ENCODE measurements around the gene KNDC1.

The KNDC1 gene

GRCh38 chr10:133113146-133113830, 46.7 kb upstream of the KNDC1 start:
- Histone ChIP-seq H2AK5ac (ENCODE audit: low read length, severe bottlenecking) (no peak overlapping the region), H3K4me1 (ENCODE audit: control insufficient read depth, insufficient read depth, low read depth, low read length) (no peaks in the 10 kb centered on the region), H3K4me2 (ENCODE audit: low read length, poor library complexity, severe bottlenecking) (no peak overlapping the region), H3K9ac (ENCODE audit: low read length) (no peak overlapping the region), H3K27ac (ENCODE audit: low read length, poor library complexity, severe bottlenecking) (no peak overlapping the region), H3K36me3 (ENCODE audit: control insufficient read depth in 1 of 2, insufficient read depth in 2 of 2, low read depth in 1 of 2, low read length in 2 of 2) (no peaks in the 10 kb centered on the region), H3K9me3 (ENCODE audit: control insufficient read depth, low read length) (peaks cover 7% of the 10 kb centered on the region), H3K27me3 (ENCODE audit: control insufficient read depth in 1 of 2, insufficient read depth in 1 of 2, low read length in 2 of 2) (peaks cover 0 to 12% of the 10 kb centered on the region in 2 experiments), H3K4me3 (ENCODE audit: insufficient read depth in 1 of 2, low read depth in 1 of 2, low read length in 2 of 2) (no peak overlapping the region), H3K14ac (ENCODE audit: low read length in 2 of 2) (no peak overlapping the region), H2BK5ac (ENCODE audit: low read depth, low read length, poor library complexity, severe bottlenecking) (no peak overlapping the region), H3K79me1 (replicated peaks; ENCODE audit: low read length, poor library complexity, severe bottlenecking) (no peaks in the 10 kb centered on the region), H3K23ac (ENCODE audit: low read length in 2 of 2) (no peak overlapping the region), H2BK15ac (ENCODE audit: low read depth, poor library complexity, severe bottlenecking) (no peak overlapping the region), H4K91ac (ENCODE audit: low read length) (no peak overlapping the region), H2BK12ac (ENCODE audit: low read length in 2 of 2) (no peak overlapping the region), H3K4ac (ENCODE audit: low read depth in 1 of 2, low read length in 2 of 2) (no peak overlapping the region), H2AFZ (ENCODE audit: low read depth, low read length) (no peak overlapping the region), H2BK120ac (ENCODE audit: low read depth, low read length) (no peak overlapping the region), H4K8ac (ENCODE audit: low read length) (no peak overlapping the region), H3K18ac (ENCODE audit: low read depth in 1 of 2, low read length in 2 of 2) (no peak overlapping the region)
- no peak for DNase-seq
- WGBS = 90% methylated on average over 31 of the region's 31 CpGs

GRCh38 chr10:133113847-133114246, 46.2 kb upstream of the KNDC1 start:
- Histone ChIP-seq H4K91ac (ENCODE audit: low read length) (no peak overlapping the region), H3K18ac (ENCODE audit: low read depth in 1 of 2, low read length in 2 of 2) (no peak overlapping the region), H3K27ac (ENCODE audit: low read length, poor library complexity, severe bottlenecking) (no peak overlapping the region), H3K4me2 (ENCODE audit: low read length, poor library complexity, severe bottlenecking) (no peak overlapping the region), H3K79me1 (replicated peaks; ENCODE audit: low read length, poor library complexity, severe bottlenecking) (no peaks in the 10 kb centered on the region), H2BK120ac (ENCODE audit: low read depth, low read length) (no peak overlapping the region), H2BK15ac (ENCODE audit: low read depth, poor library complexity, severe bottlenecking) (no peak overlapping the region), H3K36me3 (ENCODE audit: control insufficient read depth in 1 of 2, insufficient read depth in 2 of 2, low read depth in 1 of 2, low read length in 2 of 2) (no peaks in the 10 kb centered on the region), H3K9me3 (ENCODE audit: control insufficient read depth, low read length) (peaks cover 6% of the 10 kb centered on the region), H4K8ac (ENCODE audit: low read length) (no peak overlapping the region), H3K27me3 (ENCODE audit: control insufficient read depth in 1 of 2, insufficient read depth in 1 of 2, low read length in 2 of 2) (peaks cover 0 to 10% of the 10 kb centered on the region in 2 experiments), H3K23ac (ENCODE audit: low read length in 2 of 2) (no peak overlapping the region), H3K4me3 (ENCODE audit: insufficient read depth in 1 of 2, low read depth in 1 of 2, low read length in 2 of 2) (no peak overlapping the region), H2AK5ac (ENCODE audit: low read length, severe bottlenecking) (no peak overlapping the region), H3K4me1 (ENCODE audit: control insufficient read depth, insufficient read depth, low read depth, low read length) (no peaks in the 10 kb centered on the region), H3K9ac (ENCODE audit: low read length) (no peak overlapping the region), H2BK12ac (ENCODE audit: low read length in 2 of 2) (no peak overlapping the region), H2BK5ac (ENCODE audit: low read depth, low read length, poor library complexity, severe bottlenecking) (no peak overlapping the region), H2AFZ (ENCODE audit: low read depth, low read length) (no peak overlapping the region), H3K14ac (ENCODE audit: low read length in 2 of 2) (no peak overlapping the region), H3K4ac (ENCODE audit: low read depth in 1 of 2, low read length in 2 of 2) (no peak overlapping the region)
- no peak for DNase-seq
- WGBS = 87% methylated on average over 11 of the region's 12 CpGs

DNA sequence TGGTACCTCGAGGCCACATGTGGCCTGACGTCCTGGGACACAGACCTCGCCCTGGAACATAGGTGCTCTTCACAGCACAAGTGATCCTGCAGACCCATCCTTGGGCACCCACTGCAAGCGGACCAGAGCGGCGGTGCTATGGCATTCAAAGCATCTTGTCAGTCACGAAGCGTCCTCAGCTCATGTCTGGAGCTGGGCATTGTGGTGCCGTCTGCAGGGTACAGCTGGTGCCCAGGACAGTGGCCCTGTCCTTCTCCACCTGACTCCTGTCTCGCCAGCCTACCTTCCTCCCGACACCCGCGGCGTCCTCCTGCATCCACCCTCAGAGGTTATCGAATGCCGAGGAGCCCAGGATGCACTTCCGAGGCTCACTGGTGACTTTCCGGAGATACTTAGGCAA, 45.8 kb upstream of the KNDC1 start:
- H3K9ac ChIP-seq (ENCODE audit: low read length) = no peak overlapping the region
- no peak overlapping the region for H2AFZ ChIP-seq (ENCODE audit: low read depth, low read length)
- no peak overlapping the region for H3K18ac ChIP-seq (ENCODE audit: low read depth in 1 of 2, low read length in 2 of 2)
- H3K36me3 ChIP-seq (ENCODE audit: control insufficient read depth in 1 of 2, insufficient read depth in 2 of 2, low read depth in 1 of 2, low read length in 2 of 2) = no peaks in the 10 kb centered on the region
- no peaks in the 10 kb centered on the region for H3K4me1 ChIP-seq (ENCODE audit: control insufficient read depth, insufficient read depth, low read depth, low read length)
- H3K79me1 ChIP-seq (replicated peaks; ENCODE audit: low read length, poor library complexity, severe bottlenecking) = no peaks in the 10 kb centered on the region
- no peak overlapping the region for H2BK120ac ChIP-seq (ENCODE audit: low read depth, low read length)
- peaks cover 9% of the 10 kb centered on the region for H3K9me3 ChIP-seq (ENCODE audit: control insufficient read depth, low read length)
- DNase-seq = no peak
- no peak overlapping the region for H3K4me2 ChIP-seq (ENCODE audit: low read length, poor library complexity, severe bottlenecking)
- H3K27me3 ChIP-seq (ENCODE audit: control insufficient read depth in 1 of 2, insufficient read depth in 1 of 2, low read length in 2 of 2) = peaks cover 0 to 10% of the 10 kb centered on the region in 2 experiments
- no peak overlapping the region for H4K91ac ChIP-seq (ENCODE audit: low read length)
- WGBS = 87% methylated on average over 18 of the region's 18 CpGs
- H3K4ac ChIP-seq (ENCODE audit: low read depth in 1 of 2, low read length in 2 of 2) = no peak overlapping the region
- no peak overlapping the region for H2AK5ac ChIP-seq (ENCODE audit: low read length, severe bottlenecking)
- H3K14ac ChIP-seq (ENCODE audit: low read length in 2 of 2) = no peak overlapping the region
- H3K4me3 ChIP-seq (ENCODE audit: insufficient read depth in 1 of 2, low read depth in 1 of 2, low read length in 2 of 2) = no peak overlapping the region
- no peak overlapping the region for H2BK15ac ChIP-seq (ENCODE audit: low read depth, poor library complexity, severe bottlenecking)
- H3K23ac ChIP-seq (ENCODE audit: low read length in 2 of 2) = no peak overlapping the region
- H2BK5ac ChIP-seq (ENCODE audit: low read depth, low read length, poor library complexity, severe bottlenecking) = no peak overlapping the region
- no peak overlapping the region for H2BK12ac ChIP-seq (ENCODE audit: low read length in 2 of 2)
- H4K8ac ChIP-seq (ENCODE audit: low read length) = no peak overlapping the region
- no peak overlapping the region for H3K27ac ChIP-seq (ENCODE audit: low read length, poor library complexity, severe bottlenecking)

GRCh38 chr10:133114726-133115452, 45.1 kb upstream of the KNDC1 start:
- H2BK15ac ChIP-seq (ENCODE audit: low read depth, poor library complexity, severe bottlenecking) = no peak overlapping the region
- peaks cover 0 to 4% of the 10 kb centered on the region in 2 experiments for H3K27me3 ChIP-seq (ENCODE audit: control insufficient read depth in 1 of 2, insufficient read depth in 1 of 2, low read length in 2 of 2)
- no peaks in the 10 kb centered on the region for H3K79me1 ChIP-seq (replicated peaks; ENCODE audit: low read length, poor library complexity, severe bottlenecking)
- H3K9ac ChIP-seq (ENCODE audit: low read length) = no peak overlapping the region
- no peak overlapping the region for H3K14ac ChIP-seq (ENCODE audit: low read length in 2 of 2)
- H3K9me3 ChIP-seq (ENCODE audit: control insufficient read depth, low read length) = peaks cover 16% of the 10 kb centered on the region
- no peaks in the 10 kb centered on the region for H3K36me3 ChIP-seq (ENCODE audit: control insufficient read depth in 1 of 2, insufficient read depth in 2 of 2, low read depth in 1 of 2, low read length in 2 of 2)
- H3K4ac ChIP-seq (ENCODE audit: low read depth in 1 of 2, low read length in 2 of 2) = no peak overlapping the region
- H2BK12ac ChIP-seq (ENCODE audit: low read length in 2 of 2) = no peak overlapping the region
- H4K91ac ChIP-seq (ENCODE audit: low read length) = no peak overlapping the region
- H3K23ac ChIP-seq (ENCODE audit: low read length in 2 of 2) = no peak overlapping the region
- H3K18ac ChIP-seq (ENCODE audit: low read depth in 1 of 2, low read length in 2 of 2) = no peak overlapping the region
- H3K27ac ChIP-seq (ENCODE audit: low read length, poor library complexity, severe bottlenecking) = no peak overlapping the region
- H2AFZ ChIP-seq (ENCODE audit: low read depth, low read length) = no peak overlapping the region
- H3K4me1 ChIP-seq (ENCODE audit: control insufficient read depth, insufficient read depth, low read depth, low read length) = no peaks in the 10 kb centered on the region
- no peak for DNase-seq
- no peak overlapping the region for H2AK5ac ChIP-seq (ENCODE audit: low read length, severe bottlenecking)
- no peak overlapping the region for H3K4me3 ChIP-seq (ENCODE audit: insufficient read depth in 1 of 2, low read depth in 1 of 2, low read length in 2 of 2)
- no peak overlapping the region for H2BK120ac ChIP-seq (ENCODE audit: low read depth, low read length)
- 78% methylated on average over 33 of the region's 33 CpGs for WGBS
- H3K4me2 ChIP-seq (ENCODE audit: low read length, poor library complexity, severe bottlenecking) = no peak overlapping the region
- no peak overlapping the region for H2BK5ac ChIP-seq (ENCODE audit: low read depth, low read length, poor library complexity, severe bottlenecking)
- no peak overlapping the region for H4K8ac ChIP-seq (ENCODE audit: low read length)
